NCI-H2107 (cell line): ENCODE results near the gene TNRC18.

ENCODE experiments used
- DNase-seq: peaks from one replicate; lab custom pipeline; 2025; lab: John Stamatoyannopoulos, UW

Gene TNRC18

DNA sequence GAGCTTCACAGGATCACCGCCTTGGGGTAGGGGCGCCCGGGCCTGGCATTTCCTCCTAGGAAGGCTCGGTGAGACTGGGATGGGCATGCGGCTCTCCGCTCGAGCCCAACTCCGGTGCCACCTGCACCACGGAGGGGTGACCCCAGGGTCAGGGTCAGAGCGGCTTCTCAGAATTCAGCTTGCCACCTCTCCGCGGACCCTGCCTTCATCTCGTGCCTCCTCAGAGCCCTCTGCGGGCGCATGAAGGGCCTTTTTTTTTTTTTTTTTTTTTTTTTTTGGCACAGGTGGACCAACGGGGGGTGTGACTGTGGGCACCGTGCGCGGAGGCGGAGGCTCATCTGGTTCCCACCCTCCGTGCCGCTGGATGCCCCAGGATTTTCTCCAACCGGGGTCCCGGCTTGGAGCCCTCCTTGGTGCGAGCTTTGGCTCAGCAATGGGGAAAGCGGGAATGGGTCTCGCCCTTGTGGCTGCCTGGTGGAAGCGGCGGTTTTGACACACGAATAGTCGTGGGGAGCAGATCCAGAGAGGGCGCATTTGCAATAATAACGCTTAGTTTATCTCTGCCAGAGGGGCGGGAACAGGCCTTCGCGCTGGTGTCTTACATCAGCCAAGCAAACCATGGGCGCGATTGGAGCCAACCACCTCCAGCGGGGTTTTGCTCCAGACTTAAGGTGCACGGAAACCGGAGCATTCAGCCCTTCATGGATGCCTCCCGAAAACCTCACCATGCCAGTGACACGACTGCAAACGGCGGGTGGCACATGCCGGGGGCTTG lies 5.0 kb upstream of the TNRC18 start:
- peak; percentile 41 for DNase-seq

DNA sequence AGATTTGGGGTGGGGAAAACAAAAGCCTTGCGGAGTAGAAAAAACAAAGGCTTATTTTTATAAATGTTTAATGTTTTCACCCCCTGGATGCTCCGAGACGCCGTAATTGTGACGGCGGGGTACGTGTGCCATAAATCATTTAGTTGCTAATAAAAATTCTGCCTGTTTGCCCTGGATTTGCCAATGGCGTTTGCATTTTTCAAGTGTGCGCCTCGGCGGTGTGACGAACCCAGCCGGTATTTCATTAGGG lies 2.5 kb upstream of the TNRC18 start:
- DNase-seq: peak; percentile 72

DNA sequence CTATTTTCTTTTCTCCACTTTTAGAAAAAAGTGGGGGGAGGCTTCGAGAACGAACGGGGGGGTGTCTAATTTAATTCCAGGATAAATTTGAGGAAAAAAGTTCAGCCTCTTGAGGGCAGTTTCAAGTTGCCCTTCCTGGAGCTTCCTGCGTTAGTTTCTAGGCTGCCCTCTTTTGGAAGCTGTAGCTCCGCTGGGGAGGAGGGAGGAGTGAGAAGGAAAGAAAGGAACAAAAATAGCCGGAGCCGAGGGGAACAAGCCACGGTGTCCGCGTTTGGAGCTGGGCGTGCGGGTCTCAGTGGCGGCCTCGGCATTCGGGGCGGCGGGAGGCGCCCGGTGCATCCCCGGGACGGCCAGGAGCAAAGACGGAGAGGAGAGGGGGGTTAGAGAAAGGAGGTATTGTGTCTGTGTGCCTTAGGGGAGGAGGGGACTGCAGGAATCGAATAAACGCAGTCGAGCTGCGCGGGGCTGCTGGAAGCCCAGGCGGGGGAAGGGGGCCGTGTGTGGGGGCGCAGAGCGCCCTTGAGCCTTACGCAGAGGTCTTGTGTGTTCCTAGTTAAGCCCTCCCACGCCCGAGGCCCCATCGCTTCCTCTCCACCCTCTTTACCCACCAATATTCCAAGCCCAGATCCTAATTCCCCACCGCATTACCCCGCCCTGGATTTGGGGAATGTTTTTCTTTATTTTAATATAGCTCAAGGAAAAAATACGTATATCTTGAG lies 2.0 kb upstream of the TNRC18 start:
- DNase-seq: peak; percentile 66

DNA sequence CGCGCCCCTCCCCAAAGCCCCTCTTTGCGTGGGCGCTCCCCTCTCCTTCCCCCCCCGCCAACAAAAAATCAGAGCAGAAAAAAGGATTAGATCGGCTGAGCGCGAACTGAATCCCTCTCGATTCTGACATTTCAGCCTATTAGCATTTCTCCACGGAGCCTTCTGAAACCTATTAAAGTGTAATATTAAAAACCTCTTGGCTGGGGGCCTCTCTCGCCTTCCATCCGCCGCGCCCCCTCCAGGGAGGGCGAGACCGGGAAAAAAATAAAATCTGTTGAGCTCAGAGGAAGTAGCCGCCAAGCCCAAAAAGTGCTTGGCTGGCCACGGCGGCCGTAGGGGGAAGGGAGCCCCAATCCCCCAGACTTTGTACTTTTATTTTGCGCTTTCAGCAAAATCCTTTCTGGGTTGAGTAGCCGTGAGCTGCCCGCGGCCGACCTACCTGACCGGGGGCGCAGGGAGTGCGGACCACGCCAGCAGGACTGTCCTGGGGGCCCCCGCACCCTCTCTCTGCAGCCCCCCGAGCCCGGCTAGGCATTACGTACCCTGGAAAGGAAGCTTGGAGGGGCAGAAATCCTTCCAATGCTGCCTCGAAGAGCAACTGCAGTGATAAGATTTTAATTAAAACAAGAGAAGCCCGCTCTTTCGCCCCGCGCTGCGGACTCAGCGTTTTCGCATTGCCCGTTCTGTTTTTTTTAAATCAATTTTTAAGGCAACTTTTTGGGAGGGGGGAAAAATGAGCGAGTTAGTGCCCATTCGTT lies 1.3 kb upstream of the TNRC18 start:
- DNase-seq: no peak

DNA sequence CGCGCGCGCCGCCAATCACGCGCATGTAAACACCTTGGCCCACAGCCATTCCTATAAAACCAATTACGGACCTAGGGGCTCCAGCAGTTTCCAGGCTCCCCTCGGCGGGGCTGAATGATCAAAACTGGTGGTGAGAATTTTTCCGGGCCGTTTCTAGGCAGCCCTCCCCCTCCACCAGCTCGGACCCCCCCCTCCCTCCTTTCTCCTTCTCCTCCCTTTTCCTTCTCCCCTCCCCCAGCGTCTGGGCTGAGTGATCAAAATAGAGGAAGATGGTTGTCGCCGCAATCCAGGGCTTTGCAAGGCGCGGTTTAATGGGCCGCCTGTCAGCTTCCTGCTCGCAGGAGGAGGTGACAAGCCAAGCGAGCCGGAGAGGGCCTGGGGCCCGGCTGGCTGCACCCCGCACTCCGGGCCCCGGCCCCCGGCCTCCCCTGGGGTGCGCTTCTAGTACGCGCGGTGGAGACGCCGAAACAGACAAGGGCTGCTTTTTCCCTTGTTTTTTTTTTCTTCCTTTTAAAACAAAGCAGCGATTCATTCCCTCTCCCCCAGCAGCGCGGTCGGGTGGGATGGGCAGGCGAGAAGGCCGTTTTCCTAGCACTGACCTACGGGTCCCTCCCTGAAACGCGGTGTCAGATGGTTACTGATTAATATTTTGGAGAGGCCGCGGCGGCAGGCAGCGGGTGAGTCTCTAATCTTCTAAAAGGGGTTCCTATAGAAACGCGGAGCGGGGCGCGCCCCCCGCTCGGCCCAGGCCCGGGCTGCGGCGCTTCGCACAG lies 528 bp upstream of the TNRC18 start:
- peak; percentile 99 for DNase-seq

DNA sequence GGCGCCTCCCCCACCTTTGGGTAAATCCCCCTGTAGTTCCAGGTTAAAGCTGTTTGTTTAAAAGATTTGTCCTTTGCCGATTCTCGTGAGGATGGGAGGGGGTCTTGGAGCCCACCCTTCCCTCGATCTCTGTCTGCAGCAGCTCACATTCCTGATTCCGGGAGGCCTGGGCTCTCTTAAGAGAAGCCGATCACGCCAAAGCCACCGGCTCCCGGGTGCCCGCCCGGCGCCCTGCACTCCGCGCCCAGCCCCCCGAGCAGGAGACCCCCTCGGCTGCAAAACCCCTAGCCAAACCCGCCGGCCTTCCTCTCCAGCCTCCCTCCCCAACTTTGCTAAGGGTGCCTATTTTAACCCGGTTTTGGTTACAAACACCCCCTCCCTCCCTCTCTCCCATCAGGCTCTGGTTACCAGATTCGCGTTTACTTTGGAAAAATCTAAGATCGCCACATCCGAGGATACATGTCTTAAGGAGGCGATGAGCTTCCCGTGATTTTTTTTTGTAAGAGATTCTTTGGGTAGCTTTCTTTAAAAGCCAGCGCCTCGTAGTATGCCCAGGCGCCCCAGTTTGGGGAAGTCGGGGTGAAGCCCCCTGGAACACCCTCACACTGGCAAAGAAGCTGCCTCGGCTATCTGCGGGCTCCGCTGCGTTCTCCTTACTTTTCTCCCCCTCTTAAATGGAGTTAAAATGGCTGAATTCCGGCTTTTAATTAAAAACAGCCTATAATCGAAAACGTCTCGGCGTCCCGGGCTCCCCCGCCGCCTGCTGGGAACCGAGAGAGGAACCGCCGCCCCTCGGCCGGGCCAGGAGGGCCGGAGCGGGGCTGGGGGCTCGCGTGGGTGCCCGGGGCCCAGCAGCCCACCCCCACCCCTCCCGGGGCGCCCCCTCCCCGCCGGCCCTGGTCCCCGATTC lies 983 bp downstream of the TNRC18 start:
- DNase-seq: no peak

DNA sequence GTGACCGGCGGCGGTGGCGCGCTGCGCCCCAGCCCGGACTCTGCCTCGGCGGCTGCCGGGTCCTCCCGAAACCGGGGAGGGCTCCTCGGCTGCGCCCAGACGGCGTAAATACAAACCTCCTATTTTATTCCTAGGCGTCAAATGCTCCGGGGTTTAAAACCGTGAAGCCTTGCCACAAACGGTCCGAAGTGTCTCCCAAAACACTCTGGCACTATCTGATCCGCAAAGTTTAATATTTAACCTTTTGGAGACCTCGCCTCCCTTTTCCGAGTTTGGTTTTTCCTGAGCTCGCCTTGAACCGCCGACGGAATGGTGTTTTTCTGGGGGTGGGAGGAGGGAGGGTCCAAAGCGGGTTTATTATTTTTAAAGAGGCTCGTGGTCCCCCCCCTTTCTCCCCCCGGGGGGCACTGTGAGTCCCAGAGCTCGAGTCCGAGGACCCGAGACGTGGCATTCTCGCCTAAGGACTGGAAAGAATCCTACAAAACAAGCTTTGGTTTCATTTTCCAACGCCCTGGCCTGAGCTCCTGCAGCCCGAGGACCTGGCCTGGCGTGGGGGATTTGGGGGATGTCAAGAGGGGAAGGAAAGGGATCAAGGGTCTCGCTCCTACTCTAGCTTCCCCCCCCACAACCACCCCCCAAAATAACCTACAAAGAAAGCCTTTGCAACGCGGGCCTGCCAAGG lies 1.8 kb downstream of the TNRC18 start:
- peak; percentile 26 for DNase-seq

DNA sequence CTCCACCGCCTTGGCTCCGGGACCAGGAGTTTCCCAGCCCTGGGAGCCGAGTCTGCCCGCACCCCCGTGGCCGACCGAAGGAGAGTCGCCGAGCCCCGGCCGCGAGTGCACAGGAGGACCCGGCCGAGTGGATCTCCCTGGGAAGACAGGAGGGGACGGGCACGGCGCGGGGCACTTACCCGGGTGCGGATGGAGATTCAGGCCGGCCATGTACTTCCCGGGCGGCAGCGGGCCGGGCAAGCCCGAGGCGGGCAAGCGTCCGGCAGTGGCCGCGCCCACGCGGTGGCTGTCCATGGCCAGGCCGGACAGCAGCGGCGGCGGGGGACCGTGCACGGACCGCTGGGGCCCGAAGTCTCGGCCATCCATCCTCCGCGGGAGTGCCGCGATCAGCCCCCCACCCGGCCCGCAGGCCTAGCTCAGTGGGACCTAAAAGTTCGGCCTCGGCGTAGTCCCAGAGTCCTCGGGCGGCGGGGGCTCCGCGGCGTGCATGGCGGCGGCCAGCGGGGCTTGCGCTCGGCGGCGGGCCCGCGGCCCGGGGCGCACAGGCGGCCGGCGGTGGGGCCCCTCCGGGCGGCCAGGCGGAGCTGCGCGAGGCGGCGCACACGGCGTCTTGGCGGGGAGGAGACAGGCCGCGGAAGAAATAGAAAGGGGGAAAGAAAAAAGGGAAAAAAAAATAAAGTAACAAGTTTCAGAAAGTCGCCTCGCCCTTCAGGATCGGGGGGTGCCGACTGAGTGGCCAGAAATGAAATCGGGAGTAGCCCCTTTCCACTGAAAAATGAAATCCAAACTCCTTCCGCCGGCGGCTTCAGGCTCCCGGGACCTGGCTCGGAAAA lies 2.5 kb downstream of the TNRC18 start:
- no peak for DNase-seq

DNA sequence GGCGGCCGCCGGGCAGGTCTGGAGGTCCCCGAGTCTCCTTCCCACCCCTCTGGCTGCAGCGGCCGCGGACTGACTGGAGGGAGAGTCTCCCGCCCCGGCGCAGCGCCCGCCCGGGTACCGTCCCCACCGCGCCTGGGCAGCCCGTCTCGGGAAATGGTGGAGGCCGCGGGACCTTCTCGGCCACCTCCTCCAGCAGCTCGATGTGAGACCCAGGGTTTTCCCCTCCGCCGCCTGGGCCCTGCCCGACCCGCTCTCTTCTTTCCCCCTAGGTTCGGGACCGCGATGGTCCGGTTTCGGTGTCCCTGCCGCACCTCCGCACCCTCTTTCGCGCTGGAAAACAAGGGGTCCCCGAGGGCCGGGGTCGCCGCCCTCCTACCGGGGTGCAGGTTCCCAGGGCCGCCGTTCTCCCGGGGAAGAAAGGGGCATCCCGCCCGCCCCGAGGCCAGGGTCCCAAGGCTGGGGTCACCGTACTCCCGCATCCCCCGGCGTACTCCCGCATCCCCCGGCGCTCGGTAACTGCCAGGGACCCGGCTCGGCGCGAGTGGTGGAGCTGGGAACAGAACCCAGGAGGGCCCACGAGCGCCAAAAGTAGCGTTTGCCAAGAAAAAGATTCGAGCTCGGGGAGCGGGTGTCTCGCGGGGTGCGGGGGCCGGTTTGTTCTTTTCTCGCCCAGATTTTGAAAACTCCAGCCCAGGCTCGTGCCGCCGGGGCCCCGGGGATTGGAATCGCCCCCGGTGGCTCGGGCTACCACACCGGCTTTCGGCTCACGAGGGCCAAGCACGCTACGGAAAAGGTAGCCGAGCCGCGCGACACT lies 3.4 kb downstream of the TNRC18 start:
- no peak for DNase-seq

DNA sequence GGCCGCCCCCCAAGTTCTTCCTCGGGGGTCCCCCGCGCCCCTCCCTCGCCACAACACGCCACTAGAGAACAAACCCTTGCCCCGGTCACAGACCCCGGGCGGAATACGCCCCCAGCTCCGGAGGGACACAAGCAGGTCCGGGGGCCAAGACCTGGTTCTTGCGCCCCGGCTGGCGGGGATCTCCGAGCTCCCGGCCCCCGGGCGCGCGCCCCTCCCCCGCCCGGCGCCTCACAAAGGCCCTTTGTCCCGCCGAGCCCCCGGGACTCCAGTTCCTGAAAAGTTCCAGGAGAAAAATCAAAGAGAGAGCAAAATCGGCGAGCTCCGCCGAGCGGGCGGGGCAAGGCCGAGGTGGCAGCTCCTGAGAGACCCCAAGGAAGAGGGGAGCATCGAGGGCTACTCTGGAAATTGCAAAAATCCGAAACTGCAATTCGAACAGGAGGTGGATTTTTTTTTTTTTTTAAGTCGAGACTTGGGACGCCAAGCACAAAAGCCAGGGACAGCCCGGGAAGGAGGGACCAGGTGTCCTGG lies 4.0 kb downstream of the TNRC18 start:
- no peak for DNase-seq

DNA sequence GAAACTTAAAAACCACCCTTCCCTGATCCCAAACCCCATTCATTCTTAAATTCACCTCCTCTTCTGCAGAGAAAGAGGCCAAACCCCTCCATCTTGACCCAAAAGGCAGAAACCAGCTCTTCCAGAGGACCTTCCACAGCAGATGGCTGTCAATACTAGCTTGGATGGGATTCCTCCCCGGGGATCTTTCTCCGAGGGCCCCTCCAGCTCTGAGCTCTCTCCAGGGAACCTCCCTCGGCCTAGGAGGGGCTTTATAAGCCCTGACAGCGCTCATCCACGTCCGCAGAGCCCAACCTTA lies 5.4 kb downstream of the TNRC18 start:
- no peak for DNase-seq

DNA sequence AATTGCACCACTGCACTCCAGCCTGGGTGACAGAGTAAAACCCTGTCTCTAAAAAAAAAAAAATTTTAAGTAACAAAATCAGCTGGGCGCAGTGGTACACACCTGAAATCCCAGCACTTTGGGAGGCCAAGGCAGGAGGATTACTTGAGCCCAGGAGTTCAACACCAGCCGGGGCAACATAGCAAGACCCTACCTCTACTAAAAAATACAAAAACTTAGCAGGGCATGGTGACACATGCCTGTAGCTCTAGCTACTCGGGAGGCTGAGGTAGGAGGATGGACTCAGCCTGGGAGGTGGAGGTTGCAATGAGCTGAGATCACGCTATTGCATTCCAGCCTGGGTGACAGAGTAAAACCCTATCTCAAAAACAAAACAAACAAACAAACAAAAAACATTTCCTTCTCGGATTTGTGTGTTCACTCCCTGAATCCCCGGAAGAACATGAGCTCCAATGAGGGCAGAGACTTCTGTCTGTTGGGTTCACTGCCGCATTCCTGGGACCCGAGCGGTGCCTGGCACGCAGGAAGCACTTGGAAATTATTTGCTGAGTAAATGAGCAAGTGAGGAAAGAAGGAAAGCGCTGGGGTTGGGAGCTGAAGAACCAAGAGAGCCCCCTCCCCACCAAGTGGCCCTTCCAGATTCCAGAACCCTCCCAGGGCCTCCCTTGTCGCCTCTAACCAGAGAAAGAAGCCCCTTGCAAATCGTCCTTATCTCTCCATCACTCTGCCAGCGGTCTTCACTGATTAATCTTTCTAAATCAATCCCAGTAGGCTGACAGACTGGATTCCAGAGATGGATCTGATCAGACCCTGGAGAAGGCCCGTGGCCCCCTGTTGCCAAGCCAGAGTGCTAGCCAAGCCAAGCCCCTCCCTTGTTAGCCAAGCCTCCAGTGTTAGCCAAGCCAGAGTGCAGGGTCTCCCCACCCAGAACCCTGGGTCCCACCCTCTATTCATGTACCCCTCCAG lies 6.2 kb downstream of the TNRC18 start:
- DNase-seq: no peak

DNA sequence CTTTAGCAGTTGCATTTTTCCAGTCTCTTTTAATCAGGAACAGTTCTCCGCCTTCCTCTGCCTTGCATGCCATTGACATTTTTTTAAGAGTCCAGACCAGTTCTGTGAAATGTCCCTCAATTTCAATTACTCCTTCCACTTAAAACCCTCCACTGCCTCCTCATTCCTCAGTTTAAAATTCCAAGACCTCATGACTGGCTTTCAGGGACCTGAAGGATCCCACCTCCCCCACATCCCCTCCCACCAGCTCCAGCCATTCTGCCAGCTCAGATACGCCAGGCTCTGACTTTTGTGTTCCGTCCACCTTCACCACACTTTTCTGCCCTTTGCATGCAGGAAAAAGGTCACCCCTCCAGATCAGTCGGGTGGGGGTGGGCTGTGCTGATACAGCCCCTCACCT lies 8.7 kb downstream of the TNRC18 start:
- DNase-seq: no peak

DNA sequence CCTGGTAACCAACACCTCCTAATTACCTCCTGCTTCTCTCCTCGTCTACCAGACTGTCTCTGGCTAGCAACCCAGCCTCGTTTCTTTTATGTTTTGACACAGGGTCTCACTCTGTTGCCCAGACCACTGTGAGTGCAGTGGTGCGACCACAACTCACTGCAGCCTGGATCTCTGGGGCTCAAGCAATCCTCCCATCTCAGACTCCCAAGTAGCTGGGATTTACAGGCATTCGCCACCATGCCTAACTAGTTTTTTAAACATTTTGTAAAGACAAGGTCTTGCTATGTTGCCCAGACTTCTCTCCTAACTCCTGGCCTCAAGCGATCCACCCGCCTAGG lies 10.2 kb downstream of the TNRC18 start:
- no peak for DNase-seq

DNA sequence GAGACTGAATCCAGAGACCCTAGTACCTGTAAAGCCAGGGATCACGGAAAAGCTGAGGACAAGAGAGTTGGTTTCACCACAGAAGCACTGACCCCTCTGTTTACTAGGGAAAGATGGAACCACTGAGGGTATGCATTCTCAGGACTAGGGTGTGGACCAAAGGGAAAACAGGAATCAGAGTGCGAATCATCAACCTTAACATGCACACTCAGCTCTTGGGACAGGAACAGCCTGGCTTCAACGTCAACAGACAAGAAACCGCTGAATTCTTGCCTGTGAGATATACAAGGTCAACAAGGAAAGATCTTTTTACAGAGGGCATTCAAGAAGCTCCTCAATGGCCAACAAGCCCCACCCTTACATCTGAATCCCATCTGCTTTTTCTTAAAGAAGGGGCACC lies 14.9 kb downstream of the TNRC18 start:
- no peak for DNase-seq

DNA sequence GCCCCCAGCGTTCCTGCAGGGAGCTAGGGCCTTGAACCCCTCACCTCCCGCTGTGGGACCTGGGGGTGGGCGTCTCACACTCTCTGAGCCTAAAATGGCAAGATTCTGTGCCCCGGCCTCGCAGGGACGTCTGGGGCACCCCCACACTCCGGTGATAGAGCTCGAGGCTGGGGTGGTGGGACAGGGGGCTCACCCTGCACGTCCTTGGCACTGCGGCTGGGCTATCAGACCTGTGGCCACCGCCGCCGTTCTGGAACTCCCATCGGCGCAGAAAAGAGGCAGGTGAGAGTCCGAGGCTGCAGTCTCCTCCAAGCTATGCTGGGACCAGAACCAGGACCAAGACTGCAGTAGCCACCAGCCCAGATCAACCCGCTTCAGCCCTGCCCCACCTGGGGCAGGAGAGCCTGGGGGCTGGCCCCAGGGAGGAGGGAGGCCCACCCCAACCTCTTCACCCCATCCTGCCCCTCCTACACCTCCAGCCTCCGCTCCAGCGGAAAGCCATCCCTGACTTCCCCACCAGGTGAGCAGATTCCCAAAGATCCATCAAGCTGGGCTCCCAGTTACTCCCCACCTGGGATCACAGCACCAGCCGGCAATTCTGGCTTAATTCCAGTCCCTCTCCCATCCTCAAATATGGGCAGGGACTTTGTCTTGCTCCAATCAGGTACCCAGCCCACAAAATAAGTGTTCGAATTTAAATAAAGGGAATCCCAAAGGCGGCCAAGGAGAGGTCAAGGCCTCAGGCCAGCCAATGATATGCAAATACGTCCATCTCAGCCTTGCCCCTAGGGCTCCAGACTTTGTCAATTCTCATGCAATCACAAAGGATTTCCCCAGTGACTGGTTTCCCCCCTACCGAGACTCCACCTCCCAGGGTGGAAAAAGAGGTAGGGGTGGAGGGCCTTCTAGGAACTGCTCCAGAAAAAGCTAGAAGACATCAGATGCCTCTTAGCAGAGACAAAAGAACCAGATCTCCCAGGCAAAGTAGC lies 16.4 kb downstream of the TNRC18 start:
- no peak for DNase-seq

DNA sequence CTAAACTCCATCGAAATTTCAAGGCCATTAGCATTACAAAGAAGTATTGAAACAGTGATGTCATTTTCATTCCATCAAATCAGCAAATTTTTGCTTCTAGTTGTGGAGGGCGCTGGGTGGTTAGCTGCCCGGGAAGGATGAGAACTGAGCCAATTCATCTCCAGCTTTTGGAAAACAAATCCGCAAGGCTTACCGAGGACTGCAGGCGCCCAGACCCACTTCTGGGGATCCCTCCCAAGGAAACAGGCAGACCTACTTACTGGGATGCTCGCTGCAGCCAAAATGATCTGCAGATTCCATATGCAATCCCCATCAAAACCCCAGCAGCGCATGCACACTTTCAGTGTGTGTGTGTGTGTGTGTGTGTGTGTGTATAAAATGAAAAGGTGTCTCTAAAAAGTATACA lies 19.2 kb downstream of the TNRC18 start:
- DNase-seq: no peak
